Activated gamma-delta T cell (primary cell): Measurements from ENCODE around the gene FEM1A.
A peak's percentile ranks its signal among the peaks of the same experiment; 100 is the strongest.
"Not testable (repeated sequence)": the region's sequence is repeated elsewhere in the genome, so short reads cannot be mapped to it uniquely, and the experiment has no call there.

Experiments used
- DNase-seq: peaks from one replicate; lab custom pipeline; 2025; lab: John Stamatoyannopoulos, UW

Gene FEM1A

GRCh38 chr19:4814625-4815425, 23.3 kb downstream of the FEM1A start:
- DNase-seq, result no peak

GRCh38 chr19:4815426-4816201, 24.1 kb downstream of the FEM1A start:
- DNase-seq, result no peak

- no peak for DNase-seq
Observed at GRCh38 chr19:4816202-4816949, 24.8 kb downstream of the FEM1A start.

DNA sequence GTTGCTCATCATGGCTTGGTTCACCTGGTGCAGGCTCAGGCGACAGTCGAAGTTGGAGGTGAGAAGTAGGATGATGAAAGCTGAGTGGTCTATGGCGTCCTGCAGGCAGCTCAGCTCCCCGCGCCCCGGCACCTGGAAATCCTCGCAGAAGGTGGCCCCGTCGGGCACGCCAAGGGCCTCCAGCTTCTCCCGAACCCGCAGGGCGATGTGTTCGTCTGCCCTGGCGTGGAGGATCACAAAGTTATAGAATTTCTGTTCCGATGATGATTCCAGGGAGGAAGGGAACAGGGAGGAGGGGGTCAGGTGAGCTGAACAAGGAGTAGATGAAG, 25.4 kb downstream of the FEM1A start:
- DNase-seq, result no peak

- no peak for DNase-seq
Observed at GRCh38 chr19:4817467-4818277, 26.1 kb downstream of the FEM1A start.

GRCh38 chr19:4821265-4821664, 29.7 kb downstream of the FEM1A start:
- no peak for DNase-seq

DNA sequence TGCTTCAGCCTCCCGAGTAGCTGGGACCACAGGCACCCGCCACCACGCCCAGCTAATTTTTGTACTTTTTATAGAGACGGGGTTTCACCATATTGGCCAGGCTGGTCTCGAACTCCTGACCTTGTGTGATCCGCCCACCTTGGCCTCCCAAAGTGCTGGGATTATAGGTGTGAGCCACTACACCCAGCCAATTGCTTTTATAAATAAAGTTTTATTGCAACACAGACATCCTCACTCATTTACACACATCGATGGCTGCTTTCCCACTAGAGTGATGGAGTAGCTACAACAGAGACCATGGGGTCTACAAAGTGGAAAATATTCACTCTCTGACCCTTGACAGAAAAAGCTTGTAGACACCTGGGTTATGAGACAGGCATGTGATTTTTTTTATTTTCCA, 30.8 kb downstream of the FEM1A start:
- not testable (repeated sequence) for DNase-seq

- no peak for DNase-seq
Observed at GRCh38 chr19:4823577-4823976, 32.0 kb downstream of the FEM1A start.

GRCh38 chr19:4829001-4829712, 37.6 kb downstream of the FEM1A start:
- no peak for DNase-seq

- no peak for DNase-seq
Observed at GRCh38 chr19:4830332-4830731, 38.8 kb downstream of the FEM1A start.

- no peak for DNase-seq
Observed at GRCh38 chr19:4830768-4831265, 39.3 kb downstream of the FEM1A start.

DNA sequence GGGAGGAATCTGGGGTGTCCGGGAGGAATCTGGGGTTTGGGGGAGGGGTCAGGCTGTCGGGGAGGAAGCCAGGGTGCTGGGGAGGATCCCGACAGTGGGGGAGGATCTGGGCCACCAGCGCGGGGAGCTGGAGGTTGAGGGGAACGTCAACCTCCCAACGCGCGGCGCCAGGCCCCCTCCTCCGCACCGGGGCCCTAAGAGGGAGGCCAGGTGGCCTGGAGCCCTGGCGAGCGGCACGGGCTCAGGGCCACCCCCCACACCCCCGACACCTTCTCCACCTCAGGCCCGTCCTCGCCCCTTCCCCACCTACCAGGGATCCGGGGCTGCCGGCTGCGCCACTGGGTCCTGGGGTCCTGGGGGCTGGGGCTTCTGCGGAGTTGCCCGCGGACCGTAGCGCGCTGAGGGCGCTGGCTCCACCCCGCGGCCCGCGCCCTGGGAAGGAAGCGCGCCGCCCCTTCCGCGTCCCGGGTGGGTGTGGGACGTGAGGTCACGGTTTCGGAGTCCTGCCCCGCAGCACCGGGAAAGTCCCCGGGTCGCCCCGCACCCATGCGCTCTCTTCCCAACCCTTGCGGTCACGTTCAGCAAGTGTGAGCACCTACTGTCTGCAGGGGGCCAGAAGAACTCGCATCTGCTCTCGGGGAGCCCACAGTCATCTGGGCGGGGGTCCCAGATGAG, 39.9 kb downstream of the FEM1A start, which contains the start of gene TICAM1:
Gene TICAM1 (minus strand): TSS at position 409 of the 675 bp plus-strand sequence. CDS start 13,335 bp downstream, outside the sequence.
- peak; percentile 72 for DNase-seq

DNA sequence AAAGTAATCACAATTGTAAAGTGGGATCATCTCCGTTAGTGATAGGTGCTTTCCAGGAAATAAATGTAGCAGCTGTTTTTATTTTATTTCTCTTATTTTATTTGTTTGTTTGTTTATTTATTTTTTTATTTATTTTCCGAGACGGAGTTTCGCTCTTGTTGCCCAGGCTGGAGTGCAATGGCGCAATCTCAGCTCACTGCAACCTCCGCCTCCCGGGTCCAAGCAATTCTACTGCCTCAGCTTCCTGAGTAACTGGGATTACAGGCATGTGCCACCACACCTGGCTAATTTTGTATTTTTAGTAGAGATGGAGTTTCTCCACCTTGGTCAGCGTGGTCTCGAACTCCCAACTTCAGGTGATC, 40.4 kb downstream of the FEM1A start:
- not testable (repeated sequence) for DNase-seq

DNA sequence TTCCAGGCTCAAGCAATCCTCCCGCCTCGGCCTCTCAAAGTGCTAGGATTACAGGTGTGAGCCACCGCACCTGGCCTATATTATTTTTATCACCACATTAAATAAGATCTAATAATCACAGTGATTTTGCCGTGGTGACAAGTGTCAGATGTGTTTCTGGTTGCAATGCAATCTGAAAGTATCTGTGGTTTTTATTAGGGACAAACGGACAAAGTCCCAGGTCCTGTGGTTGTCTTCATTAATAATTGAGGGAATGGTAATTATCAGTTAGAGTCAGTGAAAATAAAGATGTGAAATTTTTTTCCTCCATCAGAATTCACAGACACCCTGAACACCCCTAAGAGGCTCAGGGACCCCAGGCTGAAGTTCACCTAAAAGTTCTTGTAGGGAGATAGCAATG, 41.2 kb downstream of the FEM1A start:
- no peak for DNase-seq

DNA sequence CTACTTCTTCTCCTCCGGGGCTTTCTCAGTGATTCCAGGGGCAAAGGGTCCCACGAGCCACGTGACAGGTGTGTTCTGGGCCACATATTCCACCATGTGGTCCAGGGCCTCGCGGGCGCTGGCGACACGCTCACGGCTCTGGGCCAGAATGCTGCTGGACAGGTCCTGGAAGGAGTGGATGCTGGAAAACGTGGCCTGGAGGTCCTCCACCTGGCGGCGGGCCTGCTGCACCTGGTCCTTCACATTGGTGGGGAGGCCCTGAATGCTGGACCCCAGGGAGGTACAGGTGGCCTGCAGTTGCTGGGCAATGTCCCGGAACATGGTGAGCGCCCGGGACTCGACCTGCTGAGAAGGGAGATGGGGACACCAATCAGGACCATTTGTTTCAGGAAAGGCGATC, 47.7 kb downstream of the FEM1A start:
- no peak for DNase-seq

- DNase-seq, result no peak
Observed at GRCh38 chr19:4843647-4843965, 52.1 kb downstream of the FEM1A start.

- no peak for DNase-seq
Observed at GRCh38 chr19:4844348-4845179, 53.0 kb downstream of the FEM1A start.

DNA sequence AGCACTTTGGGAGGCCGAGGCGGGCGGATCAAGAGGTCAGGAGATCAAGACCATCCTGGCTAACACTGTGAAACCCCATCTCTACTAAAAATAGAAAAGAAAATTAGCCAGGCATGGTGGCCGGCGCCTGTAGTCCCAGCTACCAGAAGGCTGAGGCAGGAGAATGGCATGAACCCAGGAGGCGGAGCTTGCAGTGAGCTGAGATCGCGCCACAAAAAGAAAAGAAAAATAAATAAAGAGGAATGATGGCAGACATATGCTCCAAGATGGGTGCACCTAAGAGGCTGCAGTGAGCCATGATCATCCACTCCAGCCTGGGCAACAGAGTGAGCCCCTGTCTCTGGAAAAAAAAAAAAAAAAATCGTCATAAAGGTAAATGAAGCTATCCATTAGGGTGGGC, 54.4 kb downstream of the FEM1A start:
- DNase-seq, result not testable (repeated sequence)

GRCh38 chr19:4847190-4847973, 55.8 kb downstream of the FEM1A start:
- no peak for DNase-seq
